SK-N-SH treated with all-trans-retinoic acid at 6 μM for 48 hours (cell line): ENCODE measurements around the gene EHBP1.

Experiments
- ATAC-seq: fragments of 200-7000 bp; cut with Tn5 transposase; 3 replicates; pipeline ENCODE4 v1.9.1; 2020; ENCODE audit warnings: mild to moderate bottlenecking, moderate library complexity
- BACH2 ChIP-seq: fragments of 250-450 bp; sonication (Bioruptor Pico); IDR thresholded peaks from 2 replicates; pipeline ENCODE4 v1.9.0; 2021; ENCODE audit warnings: mild to moderate bottlenecking, borderline replicate concordance
- CREB5 ChIP-seq: fragments of 250-450 bp; sonication (Bioruptor Pico); IDR thresholded peaks from 2 replicates; pipeline ENCODE4 v1.5.1; 2020; ENCODE audit warnings: low read depth, mild to moderate bottlenecking, moderate library complexity
- CSRNP3 ChIP-seq: fragments of 250-450 bp; sonication (Bioruptor Pico); IDR thresholded peaks from 2 replicates; pipeline ENCODE4 v1.5.1; 2021; ENCODE audit warnings: mild to moderate bottlenecking, moderate library complexity
- ESRRG ChIP-seq: fragments of 250-450 bp; sonication (Bioruptor Pico); IDR thresholded peaks from 2 replicates; pipeline ENCODE4 v1.6.1; 2021; ENCODE audit warnings: mild to moderate bottlenecking
- GLIS3 ChIP-seq: fragments of 250-450 bp; sonication (Bioruptor Pico); IDR thresholded peaks from 2 replicates; pipeline ENCODE4 v1.5.0; 2020; ENCODE audit warnings: mild to moderate bottlenecking, moderate library complexity
- ISL1 ChIP-seq: fragments of 250-450 bp; sonication (Bioruptor Pico); IDR thresholded peaks from 2 replicates; pipeline ENCODE4 v2.1.2; 2022; ENCODE audit warnings: mild to moderate bottlenecking, moderate library complexity
- OSR1 ChIP-seq: fragments of 250-450 bp; sonication (Bioruptor Pico); IDR thresholded peaks from 2 replicates; pipeline ENCODE4 v1.8.0; 2022; ENCODE audit warnings: moderate library complexity, mild to moderate bottlenecking, inconsistent platforms
- PATZ1 ChIP-seq: fragments of 250-450 bp; sonication (Bioruptor Pico); IDR thresholded peaks from 2 replicates; pipeline ENCODE4 v1.8.0; 2020; ENCODE audit warnings: mild to moderate bottlenecking, moderate library complexity, borderline replicate concordance
- POU6F1 ChIP-seq: fragments of 250-450 bp; sonication (Bioruptor Pico); IDR thresholded peaks from 2 replicates; pipeline ENCODE4 v1.8.0; 2021; ENCODE audit warnings: low read depth, mild to moderate bottlenecking, moderate library complexity, borderline replicate concordance
- PPARA ChIP-seq: fragments of 250-450 bp; sonication (Bioruptor Pico); IDR thresholded peaks from 2 replicates; pipeline ENCODE4 v1.5.0; 2020; ENCODE audit warnings: mild to moderate bottlenecking, borderline replicate concordance
- SNAI2 ChIP-seq: fragments of 250-450 bp; sonication (Bioruptor Pico); IDR thresholded peaks from 2 replicates; pipeline ENCODE4 v1.5.0; 2020; ENCODE audit warnings: mild to moderate bottlenecking, moderate library complexity
- TCF4 ChIP-seq: fragments of 250-450 bp; sonication (Bioruptor Pico); IDR thresholded peaks from 2 replicates; pipeline ENCODE4 v1.8.0; 2021; ENCODE audit warnings: mild to moderate bottlenecking, moderate library complexity, borderline replicate concordance
- TOX ChIP-seq: fragments of 250-450 bp; sonication (Bioruptor Pico); IDR thresholded peaks from 2 replicates; pipeline ENCODE4 v1.8.0; 2021; ENCODE audit warnings: mild to moderate bottlenecking, moderate library complexity, borderline replicate concordance
- ZC3H10 ChIP-seq: fragments of 250-450 bp; sonication (Bioruptor Pico); IDR thresholded peaks from 2 replicates; pipeline ENCODE4 v1.5.1; 2021; ENCODE audit warnings: mild to moderate bottlenecking, moderate library complexity
- ZFP3 ChIP-seq: fragments of 250-450 bp; sonication (Bioruptor Pico); IDR thresholded peaks from 2 replicates; pipeline ENCODE4 v1.5.0; 2020; ENCODE audit warnings: mild to moderate bottlenecking, moderate library complexity
- ZNF565 ChIP-seq: fragments of 450-650 bp; formaldehyde crosslinking; conservative IDR thresholded peaks from 2 replicates; pipeline ENCODE4 v1.5.0; 2020; ENCODE audit warnings: low read depth, mild to moderate bottlenecking, moderate library complexity
- ZNF70 ChIP-seq: fragments of 450-650 bp; formaldehyde crosslinking; IDR thresholded peaks from 2 replicates; pipeline ENCODE4 v1.5.0; 2020; ENCODE audit warnings: mild to moderate bottlenecking, moderate library complexity
- ZNF8 ChIP-seq: fragments of 450-650 bp; formaldehyde crosslinking; IDR thresholded peaks from 2 replicates; pipeline ENCODE4 v1.5.0; 2020; ENCODE audit warnings: mild to moderate bottlenecking, moderate library complexity

The EHBP1 gene

GRCh38 chr2:62958206-62958605, 252.7 kb downstream of the EHBP1 start:
- no peak for ATAC-seq
- TF ChIP-seq ESRRG (CRISPR knock-in tag) (no peak), BACH2 (CRISPR knock-in tag) (no peak), ZNF70 (CRISPR knock-in tag) (no peak), ISL1 (no peak), PATZ1 (CRISPR knock-in tag) (no peak), OSR1 (no peak), GLIS3 (CRISPR knock-in tag) (no peak), CREB5 (no peak), SNAI2 (CRISPR knock-in tag) (no peak), ZFP3 (CRISPR knock-in tag) (no peak)

- no peak for ATAC-seq
- TF ChIP-seq TOX (CRISPR knock-in tag) (no peak), PATZ1 (CRISPR knock-in tag) (no peak), GLIS3 (CRISPR knock-in tag) (no peak), ZNF565 (CRISPR knock-in tag) (no peak), BACH2 (CRISPR knock-in tag) (no peak), ISL1 (no peak), CSRNP3 (no peak), POU6F1 (CRISPR knock-in tag) (no peak)
- TF ChIP-seq, all 23 proteins: peak for 0
These were observed 258.5 kb downstream of the EHBP1 start for GRCh38 chr2:62964050-62964449.

- no peak for ATAC-seq
- no peak for TF ChIP-seq PPARA (CRISPR knock-in tag)
These were observed 259.2 kb downstream of the EHBP1 start for GRCh38 chr2:62964671-62965070.

GRCh38 chr2:62966991-62967390, 261.5 kb downstream of the EHBP1 start:
- TF ChIP-seq ZNF70 (CRISPR knock-in tag) (no peak), OSR1 (no peak), ZNF565 (CRISPR knock-in tag) (no peak), TCF4 (CRISPR knock-in tag) (no peak), ISL1 (no peak), POU6F1 (CRISPR knock-in tag) (no peak), BACH2 (CRISPR knock-in tag) (no peak), PATZ1 (CRISPR knock-in tag) (no peak), GLIS3 (CRISPR knock-in tag) (no peak), ZC3H10 (CRISPR knock-in tag) (no peak), ESRRG (CRISPR knock-in tag) (no peak), ZNF8 (no peak)
- no peak for ATAC-seq
